Endometrial microvascular endothelial cells (primary cell): ENCODE data around the gene TBC1D1. TPM values are rescaled to one million over a fixed set of nuclear protein-coding genes. Genes with fewer than 3 reads are reported as not detected.

Source experiments
- in situ Hi-C: cut with HindIII; loops from 2 replicates; pipeline ENCODE4 v1.10.0; 2017; ENCODE audit warnings: low sequenced_read_pairs, low pct_unique_long_range_greater_than_20kb; ENCODE audit errors: inconsistent ontology term
- total RNA-seq: library from RNA; depleted of rRNA; stranded (reverse); fragments of >200 nt; gene quantifications from one replicate; pipeline ENCODE4 v1.2.3, GENCODE V29; 2015; ENCODE audit errors: inconsistent ontology term

TBC1D1 gene
- total RNA-seq, 1 donor from 2014 or later: 194 TPM

DNA sequence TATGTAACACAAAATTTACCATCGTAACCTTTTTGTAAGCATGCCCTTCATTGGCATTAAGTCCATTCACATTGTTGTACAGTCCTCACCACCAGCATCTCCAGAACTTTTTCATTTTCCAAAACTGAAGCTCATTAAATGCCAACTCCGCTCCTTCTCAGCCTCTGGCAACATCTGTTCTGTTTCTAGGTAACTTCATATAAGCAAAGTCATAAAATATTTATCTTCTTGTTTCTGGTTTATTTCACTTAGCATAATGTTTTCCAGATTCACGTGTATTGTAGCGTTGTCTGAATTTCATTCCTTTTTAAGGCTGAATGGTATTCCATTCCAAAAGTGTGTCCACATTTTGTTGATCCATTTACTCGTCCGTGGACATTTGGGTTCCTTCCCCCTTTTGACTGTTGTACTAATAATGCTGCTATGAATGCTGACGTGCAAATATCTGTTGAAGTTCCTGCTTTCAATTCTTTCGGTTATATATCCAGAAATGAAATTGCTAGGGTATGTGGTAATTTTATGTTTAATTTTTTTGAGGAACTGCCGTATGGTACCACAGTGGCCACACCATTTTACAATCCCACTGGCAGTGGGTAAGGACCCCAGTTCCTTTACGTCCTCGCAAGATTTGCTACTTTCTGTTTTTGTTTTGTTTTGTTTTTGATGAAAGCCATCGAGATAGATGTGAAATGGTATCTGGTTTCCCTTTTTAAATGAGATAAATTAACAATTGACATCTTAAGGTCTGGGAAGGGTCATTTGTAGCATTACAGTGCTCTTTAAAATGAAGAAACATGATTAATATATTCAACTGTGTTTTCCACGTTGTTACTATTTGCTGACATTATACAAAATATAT, 132.7 kb downstream of the TBC1D1 start:
- in situ Hi-C loops: no loop called here

DNA sequence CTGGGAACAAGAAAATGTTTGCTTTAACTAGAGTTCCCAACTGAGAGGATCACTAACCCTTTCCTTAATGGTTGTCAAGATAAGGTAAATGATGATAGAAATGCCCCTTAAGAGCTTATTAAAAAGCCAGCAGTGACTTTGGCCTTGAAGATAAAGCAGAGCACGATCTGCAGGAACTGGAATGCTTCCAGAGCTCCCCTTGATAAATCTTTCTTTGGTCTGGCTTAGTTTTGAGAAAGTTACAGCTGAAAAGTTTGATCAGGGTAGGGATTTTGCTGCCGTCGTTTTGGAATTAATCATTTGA, 133.3 kb downstream of the TBC1D1 start:
- in situ Hi-C loops: no loop called here

DNA sequence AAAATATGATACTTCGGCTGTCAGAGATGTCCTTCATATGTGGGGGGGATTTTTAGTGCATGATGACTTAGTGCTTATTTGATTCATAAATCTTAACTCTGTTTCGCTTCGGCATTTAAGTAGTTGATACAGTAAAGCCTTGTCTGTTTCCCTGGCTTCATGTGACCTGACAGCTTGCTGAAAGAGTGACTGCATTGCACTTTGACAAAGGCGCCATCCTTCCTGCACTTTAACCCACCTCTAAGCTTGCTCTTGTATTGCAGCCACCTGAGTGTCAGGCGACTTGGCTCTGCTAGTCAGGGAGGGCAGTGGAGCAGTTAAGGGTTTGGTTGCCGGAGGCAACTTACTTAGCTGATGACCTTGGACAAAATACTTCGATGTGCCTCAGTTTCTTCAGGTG, 134.8 kb downstream of the TBC1D1 start:
- in situ Hi-C loops: no loop called here

DNA sequence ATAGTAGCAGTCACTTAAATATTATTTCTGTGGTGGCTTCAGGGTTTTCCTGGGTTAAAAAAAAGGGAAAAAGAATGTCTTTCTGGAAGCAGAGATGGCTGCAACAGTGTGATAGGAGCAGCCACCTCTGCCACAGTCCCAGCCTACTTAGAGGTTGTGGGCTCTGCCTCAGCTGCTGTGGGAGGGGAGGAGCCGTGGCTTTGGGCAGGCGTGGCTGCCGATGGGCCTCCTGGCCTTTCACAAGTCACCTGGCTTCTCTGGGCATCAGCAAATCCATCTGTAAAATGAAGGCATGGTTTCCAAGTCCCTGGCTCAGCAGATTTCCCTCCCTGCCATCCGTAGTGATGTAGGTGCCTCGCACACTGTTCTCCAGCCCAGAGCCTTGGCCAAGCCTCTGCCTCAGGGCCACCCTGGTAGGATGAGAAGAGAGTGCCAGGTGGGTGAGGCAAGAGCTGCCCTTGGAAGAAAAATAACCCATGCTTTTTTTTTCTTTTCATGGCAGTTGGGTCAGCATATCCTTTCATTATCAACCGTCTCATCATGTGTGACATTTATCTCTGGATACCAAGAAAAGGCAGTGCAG, 135.4 kb downstream of the TBC1D1 start:
- in situ Hi-C loops: no loop called here

DNA sequence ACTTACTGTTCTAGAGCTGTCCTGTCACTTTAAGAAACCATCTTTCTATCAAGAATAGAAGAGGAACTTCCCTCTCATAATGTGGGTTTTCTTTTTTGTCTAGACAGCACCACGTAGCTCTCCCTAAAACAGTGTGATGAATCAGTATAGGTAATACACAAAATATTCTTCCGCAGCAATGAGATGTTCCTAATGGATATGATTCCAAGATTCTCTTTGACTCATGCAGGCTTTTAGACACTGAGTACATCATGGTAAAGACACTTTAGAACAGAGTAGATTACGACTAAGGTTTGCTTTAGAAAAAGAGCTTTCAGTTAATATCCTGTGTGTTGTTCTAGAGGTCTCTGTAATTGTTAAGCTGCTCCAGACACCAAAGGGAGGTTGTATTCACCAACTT, 139.1 kb downstream of the TBC1D1 start:
- in situ Hi-C loops: no loop called here

DNA sequence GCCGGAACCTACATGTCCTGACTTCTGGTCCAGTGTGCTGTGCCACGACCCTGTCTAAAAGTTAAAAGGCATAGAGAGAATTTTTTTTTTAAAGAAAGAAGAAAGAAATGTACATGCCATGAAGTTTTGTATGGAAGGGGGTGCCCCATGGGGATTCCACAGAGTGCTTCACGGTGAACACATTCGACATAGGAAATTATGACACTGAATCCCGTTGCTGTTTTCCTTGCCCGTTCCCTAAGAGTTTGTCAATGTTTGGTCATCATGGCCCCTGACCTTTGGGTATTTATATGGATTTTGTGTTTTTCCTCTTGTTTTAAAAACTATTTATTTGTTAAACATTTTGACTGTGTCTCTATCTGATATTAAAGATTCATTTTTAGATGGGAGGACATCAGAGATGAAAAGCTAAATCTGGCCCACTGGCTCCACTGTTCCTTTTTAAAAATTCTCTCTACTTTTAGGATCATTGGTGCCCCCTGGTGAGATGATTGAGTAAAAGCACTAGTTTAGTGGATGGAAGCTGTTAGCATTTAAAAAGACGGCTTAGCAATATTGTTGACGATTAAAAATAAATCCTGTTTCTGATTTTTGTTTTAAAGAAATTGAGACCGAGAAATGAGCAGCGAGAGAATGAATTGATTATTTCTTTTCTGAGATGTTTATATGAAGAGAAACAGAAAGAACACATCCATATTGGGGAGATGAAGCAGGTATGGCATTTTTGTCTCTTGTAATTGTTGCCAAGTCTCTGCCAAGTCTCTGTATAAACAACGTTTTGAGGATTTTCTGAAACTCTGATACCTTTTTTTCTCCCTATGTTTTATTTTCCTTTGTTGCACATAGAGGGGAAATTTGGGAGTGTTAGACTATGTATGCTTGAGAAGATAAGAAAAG, 144.3 kb downstream of the TBC1D1 start:
- in situ Hi-C loops: no loop called here

DNA sequence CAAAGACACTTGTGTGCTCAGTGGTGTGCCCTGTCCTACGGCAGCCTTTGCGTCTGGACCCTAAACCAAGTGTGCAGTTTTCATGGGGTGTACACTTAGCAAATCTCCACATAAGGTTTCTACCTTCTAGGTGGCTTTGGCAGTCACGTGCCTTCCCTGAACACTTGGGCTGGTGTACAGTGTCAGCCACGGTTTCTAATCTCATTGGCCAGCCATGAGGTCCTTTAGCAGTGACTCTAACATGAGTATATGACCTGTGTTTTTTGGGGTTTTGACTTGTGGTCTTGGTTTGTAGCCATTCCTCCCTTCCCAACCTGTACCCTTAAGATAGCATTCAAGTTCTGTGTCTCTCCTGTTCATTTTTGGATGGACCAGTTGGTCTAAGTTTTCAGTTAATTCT, 145.7 kb downstream of the TBC1D1 start:
- in situ Hi-C loops: no loop called here

DNA sequence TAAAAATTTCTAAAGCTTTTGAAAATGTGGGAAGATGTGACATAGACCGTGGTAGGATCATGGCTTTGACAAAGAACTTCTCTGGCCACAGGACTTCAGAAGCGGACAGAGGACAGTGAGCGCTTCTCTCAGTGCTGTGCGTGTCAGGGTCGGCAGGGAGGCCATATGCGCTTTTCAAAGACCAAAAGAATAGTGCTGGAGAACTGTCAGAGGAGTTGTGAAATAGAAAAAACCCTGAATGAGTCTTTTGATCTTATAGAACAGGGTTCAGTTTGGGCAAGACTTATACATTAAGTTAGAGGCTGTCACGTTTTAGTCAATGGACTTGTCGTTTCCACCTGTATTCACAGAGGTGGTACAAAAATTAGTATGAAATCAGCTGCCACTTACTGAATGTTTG, 146.7 kb downstream of the TBC1D1 start:
- in situ Hi-C loops: no loop called here

DNA sequence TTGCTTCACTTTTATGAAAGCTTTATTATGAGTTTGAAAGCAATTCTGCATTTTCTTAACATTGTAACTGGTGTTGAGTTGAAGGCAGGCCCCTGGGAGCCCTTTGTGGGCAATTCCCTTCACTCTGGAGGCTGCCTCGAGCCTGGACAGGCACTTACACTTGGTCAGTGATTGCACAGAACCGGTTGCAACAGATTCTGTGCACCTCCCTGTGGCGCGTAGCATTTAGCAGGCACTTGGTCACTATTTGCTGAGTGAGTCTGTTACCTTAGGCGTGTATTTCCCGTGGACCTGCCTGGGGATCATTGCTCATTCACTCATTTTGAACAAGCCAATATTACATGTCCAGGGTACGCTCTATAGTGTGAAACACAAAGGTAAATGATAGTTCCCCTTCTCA, 149.7 kb downstream of the TBC1D1 start:
- in situ Hi-C loops: no loop called here

DNA sequence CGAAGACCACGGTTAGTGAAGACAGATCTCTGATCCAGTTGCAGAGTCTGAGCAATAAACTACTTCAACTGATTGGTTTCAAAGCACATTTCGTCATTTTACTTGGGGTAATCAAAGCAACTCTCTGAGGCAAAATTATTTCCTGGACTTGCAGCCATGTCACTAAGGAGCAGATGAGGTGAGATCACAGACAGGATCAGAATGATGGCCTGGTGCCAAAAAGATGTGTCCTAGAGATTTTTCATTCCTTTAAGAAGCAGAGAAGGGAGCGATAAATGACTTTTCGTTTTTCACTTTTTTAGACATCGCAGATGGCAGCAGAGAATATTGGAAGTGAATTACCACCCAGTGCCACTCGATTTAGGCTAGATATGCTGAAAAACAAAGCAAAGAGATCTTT, 153.2 kb downstream of the TBC1D1 start:
- in situ Hi-C loops: no loop called here

DNA sequence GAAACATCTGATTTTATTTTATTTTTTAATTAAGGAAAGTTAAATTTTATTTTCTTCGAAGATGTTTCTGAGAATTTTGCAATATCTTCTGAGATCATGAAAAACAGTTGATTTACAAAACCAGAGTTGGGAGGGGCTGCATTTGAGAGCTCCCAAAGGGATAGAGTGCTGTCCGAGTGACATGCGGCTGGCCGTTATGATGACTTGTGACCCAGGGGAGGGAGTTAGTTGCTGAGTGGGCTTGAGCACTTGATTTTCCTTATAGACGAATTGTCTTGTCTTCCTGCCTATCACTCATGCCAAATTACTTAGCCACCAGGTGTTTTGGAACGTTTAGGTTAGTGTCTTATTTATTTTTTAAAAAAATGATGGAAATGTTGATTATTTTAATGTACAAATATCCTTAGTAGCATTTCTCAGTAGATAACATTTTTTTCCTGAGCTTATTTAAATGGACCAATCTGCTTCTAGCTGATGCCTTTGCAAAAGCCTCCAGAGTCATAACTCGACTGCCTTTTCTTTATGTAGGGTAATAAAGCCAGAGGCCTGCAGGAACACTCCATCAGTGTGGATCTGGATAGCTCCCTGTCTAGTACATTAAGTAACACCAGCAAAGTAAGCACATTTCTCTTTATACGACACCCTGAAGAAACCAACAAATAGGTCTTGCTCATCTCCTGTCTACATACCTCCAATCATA, 154.6 kb downstream of the TBC1D1 start:
- in situ Hi-C loops: no loop called here

DNA sequence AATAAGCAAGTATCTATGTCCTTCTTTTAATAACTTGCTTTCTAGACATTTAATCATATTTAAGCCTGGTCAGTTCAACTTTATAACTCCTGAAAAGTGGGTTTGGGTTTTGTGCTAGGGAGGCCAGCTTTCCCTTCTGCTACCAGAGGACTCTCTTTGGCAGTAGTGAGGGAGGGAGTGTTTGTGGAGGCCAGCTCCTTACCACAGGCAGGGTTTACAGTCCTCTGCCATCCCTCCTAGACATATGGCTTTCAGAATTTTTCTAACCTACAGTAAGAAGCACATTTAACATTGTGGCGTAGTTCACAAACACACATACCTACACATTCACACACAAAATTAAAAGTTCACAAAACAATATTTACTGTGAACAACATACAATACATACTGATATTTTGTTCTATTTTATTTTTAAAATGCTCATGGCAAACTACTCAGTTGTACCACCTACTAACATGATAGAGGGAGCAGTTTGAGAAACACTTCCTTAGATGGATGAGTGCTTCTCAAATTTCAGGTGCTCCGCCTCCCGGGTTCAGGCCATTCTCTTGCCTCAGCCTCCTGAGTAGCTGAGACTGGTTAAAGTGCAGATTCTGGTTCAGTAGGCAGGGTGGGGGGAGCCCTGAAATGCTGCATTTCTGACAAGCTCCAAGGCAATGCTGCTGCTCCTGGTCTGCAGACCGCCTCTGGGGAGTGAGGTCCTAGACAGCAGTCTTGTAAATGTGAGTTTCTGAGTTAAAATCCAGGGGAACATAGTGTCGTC, 156.0 kb downstream of the TBC1D1 start:
- in situ Hi-C loops: no loop called here

DNA sequence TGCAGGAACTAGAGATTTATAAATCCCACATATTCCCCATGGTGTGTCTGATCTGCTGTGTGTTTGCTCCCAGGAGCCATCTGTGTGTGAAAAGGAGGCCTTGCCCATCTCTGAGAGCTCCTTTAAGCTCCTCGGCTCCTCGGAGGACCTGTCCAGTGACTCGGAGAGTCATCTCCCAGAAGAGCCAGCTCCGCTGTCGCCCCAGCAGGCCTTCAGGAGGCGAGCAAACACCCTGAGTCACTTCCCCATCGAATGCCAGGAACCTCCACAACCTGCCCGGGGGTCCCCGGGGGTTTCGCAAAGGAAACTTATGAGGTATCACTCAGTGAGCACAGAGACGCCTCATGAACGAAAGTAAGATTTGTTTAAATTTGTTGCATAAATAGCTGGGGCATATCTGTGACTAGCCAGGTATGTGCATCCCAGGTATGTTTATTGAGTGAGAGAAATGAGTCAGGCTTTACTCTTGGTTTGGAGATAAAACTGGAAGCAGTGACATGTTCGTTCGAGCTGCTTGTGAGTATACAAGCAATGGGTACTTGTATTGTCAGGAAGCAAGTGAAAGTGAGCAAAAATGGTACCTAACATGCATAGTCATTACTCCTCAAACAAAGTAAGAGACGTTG, 158.8 kb downstream of the TBC1D1 start:
- in situ Hi-C loops: no loop called here

DNA sequence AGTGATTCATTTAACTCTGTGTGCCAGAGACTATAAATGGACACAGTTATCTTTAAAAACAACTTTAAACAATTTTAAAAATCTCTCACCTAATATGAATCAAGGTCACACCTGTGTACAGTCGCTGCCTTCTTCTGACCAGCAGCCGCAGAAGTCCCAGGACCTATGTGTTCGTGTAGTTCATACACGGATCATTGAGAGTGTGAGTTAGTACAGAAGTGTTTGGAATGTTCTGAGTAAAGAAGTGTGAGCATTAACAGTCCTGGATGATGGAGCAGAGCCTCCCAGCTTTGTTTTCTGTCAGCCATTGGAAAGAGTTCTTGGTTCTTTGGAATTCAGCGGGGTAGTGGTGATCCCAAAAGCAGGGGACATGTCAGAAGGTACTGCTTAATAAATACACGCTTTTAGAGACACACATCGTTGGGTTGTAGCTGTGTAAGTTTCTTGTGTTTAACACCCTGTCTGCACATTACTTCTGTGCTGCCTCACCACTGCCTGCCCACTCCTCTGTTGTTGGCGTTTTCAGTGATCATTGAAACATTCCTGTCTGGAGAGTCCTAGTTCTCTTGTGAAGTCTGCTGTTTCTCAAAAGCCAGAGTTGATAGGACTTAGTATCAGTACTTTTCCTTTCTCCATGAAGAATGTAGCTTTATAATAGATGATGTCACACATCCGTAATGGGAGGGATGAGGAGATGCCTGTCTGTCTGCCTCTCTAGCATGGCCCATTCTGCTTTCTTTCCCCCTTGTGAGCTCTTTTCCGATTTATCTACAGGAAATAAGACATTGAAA, 159.9 kb downstream of the TBC1D1 start:
- in situ Hi-C loops: no loop called here

DNA sequence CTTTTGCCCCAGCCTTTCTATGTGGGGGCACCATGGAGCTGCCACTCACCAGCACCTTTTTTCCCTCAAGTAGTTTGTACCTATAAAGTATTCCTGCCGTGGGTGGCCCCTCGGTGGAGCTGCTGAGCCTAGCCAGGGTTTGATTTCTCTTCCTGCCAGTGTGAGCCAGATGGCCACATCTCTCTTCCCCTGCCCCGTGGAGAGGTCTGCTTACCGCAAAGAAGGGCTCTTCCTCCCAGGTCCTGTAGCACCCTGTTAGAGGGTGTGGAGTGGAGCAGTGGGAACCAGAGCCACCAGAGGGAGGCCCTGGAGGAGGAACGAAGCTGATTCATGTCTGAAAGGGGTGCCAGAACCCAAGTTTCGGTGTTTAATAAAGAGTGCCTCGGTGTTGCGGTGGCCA, 164.7 kb downstream of the TBC1D1 start:
- in situ Hi-C loops: no loop called here

DNA sequence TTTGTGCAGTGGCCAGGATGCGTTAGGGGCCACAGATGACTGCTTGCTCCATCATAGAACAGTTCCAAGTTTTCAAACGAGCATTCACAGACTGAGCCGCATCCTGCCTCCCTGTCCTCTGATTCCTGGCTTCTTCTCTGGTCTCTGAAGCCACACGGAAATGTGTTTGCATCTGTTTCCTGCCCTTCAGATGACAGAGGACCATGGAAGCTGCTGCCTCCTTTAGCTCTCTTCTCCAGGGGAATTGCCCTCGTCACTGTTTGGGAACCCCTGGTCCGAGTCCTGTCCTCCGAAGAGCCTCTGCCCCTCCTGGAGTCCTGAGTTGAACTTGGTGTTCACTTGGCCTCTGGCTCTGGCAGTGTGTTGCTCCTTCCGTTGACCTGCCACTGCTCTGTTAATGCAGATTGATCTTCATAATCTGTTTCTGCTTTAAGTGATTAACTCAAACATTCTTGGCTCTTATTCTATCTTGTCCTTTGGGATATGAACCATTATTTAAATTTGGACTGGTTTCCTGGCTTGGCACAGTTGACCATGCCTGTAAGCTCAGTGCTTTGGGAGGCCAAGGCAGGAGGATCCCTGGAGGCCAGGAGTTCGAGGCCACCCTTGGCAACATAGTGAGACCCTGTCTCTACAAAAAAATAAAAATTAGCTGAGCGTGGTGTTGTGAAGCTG, 165.3 kb downstream of the TBC1D1 start:
- in situ Hi-C loops: no loop called here

DNA sequence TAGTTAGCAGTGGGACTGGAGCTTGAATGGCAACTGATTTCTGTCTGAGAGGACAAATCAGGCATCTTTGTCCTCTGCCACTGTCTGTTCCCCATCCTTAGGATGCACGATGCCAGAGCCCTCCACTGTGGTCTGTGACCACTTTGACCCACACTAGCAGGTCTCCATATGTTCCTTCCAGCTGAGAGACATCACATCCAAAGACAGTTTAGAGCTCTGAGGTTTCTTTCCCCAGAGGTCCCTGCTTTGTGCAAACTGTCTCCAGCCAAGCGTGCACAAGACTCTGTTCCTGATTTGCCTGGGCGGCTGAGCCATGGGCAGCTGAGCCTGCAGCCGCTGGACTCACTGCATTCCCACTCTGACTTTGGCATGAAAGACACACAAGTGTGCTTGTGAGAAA, 167.3 kb downstream of the TBC1D1 start:
- in situ Hi-C loops: no loop called here
